Keratinocyte (primary cell): ENCODE measurements around the gene ZBP1. TPM values are rescaled to one million over a fixed set of nuclear protein-coding genes. Genes with fewer than 3 reads are reported as not detected.

Experiments used
- DNase-seq: peaks from one replicate; pipeline ENCODE4 v3.0.0-alpha.2; 2011; ENCODE audit warnings: low read depth, missing footprints, low spot score
- FAIRE-seq: peaks from 2 replicates; lab custom pipeline; 2011; peaks lifted over from hg19 to GRCh38; lab: Jason Lieb, UNC
- H2AFZ ChIP-seq: 2 replicates; pipeline ENCODE4 v1.6.0; 2012; ENCODE audit warnings: low read length, control low read depth, inconsistent platforms; ENCODE audit not compliant: control insufficient read depth
- H3K27ac ChIP-seq: 2 replicates; pipeline ENCODE4 v1.5.1; 2011; ENCODE audit warnings: low read length; ENCODE audit not compliant: control insufficient read depth, insufficient read depth
- H3K27me3 ChIP-seq: 3 replicates; pipeline ENCODE4 v1.6.0; 2011; ENCODE audit warnings: low read length; ENCODE audit not compliant: control insufficient read depth, insufficient read depth; ENCODE audit errors: extremely low read depth
- H3K36me3 ChIP-seq, 2 experiments: 2 replicates in 1 of 2; 3 replicates in 1 of 2; pipeline ENCODE4 v1.5.1; 2011; ENCODE audit warnings: low read length in 2 of 2, mild to moderate bottlenecking in 1 of 2; ENCODE audit not compliant: control insufficient read depth in 2 of 2, insufficient read depth in 2 of 2; ENCODE audit errors: extremely low read depth in 1 of 2
- H3K4me1 ChIP-seq: 3 replicates; pipeline ENCODE4 v1.5.1; 2011; ENCODE audit warnings: low read length; ENCODE audit not compliant: control insufficient read depth, insufficient read depth; ENCODE audit errors: extremely low read depth
- H3K4me2 ChIP-seq: 3 replicates; pipeline ENCODE4 v1.6.0; 2011; ENCODE audit warnings: low read depth, low read length; ENCODE audit not compliant: control insufficient read depth, insufficient read depth; ENCODE audit errors: extremely low read depth
- H3K4me3 ChIP-seq, 3 experiments: fragments of 200-600 bp in 1 of 3; sonication (generic) in 1 of 3; 2 replicates in 2 of 3; 3 replicates in 1 of 3; pipeline ENCODE4 v1.5.1; 2011 to 2016; ENCODE audit warnings: low read length in 3 of 3, mild to moderate bottlenecking in 3 of 3, control low read depth in 2 of 3, inconsistent platforms in 1 of 3, low read depth in 1 of 3, mixed read lengths in 1 of 3, mixed run types in 1 of 3, moderate library complexity in 1 of 3; ENCODE audit not compliant: control insufficient read depth in 2 of 3, insufficient read depth in 2 of 3; ENCODE audit errors: extremely low read depth in 1 of 3
- H3K79me2 ChIP-seq: 2 replicates; pipeline ENCODE4 v1.6.0; 2012; ENCODE audit warnings: low read length; ENCODE audit not compliant: control insufficient read depth, insufficient read depth
- H3K9ac ChIP-seq: 3 replicates; pipeline ENCODE4 v1.6.0; 2011; ENCODE audit warnings: low read length; ENCODE audit not compliant: control insufficient read depth, insufficient read depth; ENCODE audit errors: extremely low read depth
- H3K9me1 ChIP-seq: 3 replicates; pipeline ENCODE4 v1.6.0; 2011; ENCODE audit warnings: low read length; ENCODE audit not compliant: control insufficient read depth, insufficient read depth; ENCODE audit errors: extremely low read depth
- H3K9me3 ChIP-seq: 2 replicates; pipeline ENCODE4 v1.5.1; 2012; ENCODE audit warnings: low read depth, low read length; ENCODE audit not compliant: control insufficient read depth
- H4K20me1 ChIP-seq: 3 replicates; pipeline ENCODE4 v1.6.0; 2011; ENCODE audit warnings: low read length; ENCODE audit not compliant: control insufficient read depth, insufficient read depth; ENCODE audit errors: extremely low read depth
- EZH2 ChIP-seq: IDR thresholded peaks from one replicate; pipeline ENCODE4 v1.6.1; 2012; ENCODE audit warnings: inconsistent platforms, mild to moderate bottlenecking, low read length, moderate library complexity
- dilution Hi-C: fragments of 300-500 bp; cut with MboI; formaldehyde crosslinking; loops from one replicate; pipeline ENCODE4 v1.7.0; 2020; ENCODE audit warnings: low sequenced_read_pairs; ENCODE audit not compliant: extremely low pct_ligation_motif_present
- polyA plus RNA-seq, 5 experiments: library from polyadenylated mRNA; depleted of rRNA in 3 of 5; stranded (reverse) in 3 of 5; stranded (forward) in 1 of 5; unstranded in 1 of 5; fragments of >200 nt; gene quantifications; 1 replicate in 1 of 5; 2 replicates in 3 of 5; 3 replicates in 1 of 5; pipeline versions ENCODE4 v1.2.1 to v1.2.3, GENCODE V29; 2011 to 2012; ENCODE audit warnings: missing spikeins in 2 of 5, low read depth in 1 of 5, low replicate concordance in 1 of 5
- TF ChIP-seq, protein P1 (sequence below), 3 experiments: IDR thresholded peaks in 1 of 3; conservative IDR thresholded peaks in 1 of 3; optimal IDR thresholded peaks in 1 of 3; 2 replicates in 2 of 3; 3 replicates in 1 of 3; pipeline versions ENCODE3 to v1.5.1; 2011; ENCODE audit warnings: low read length in 3 of 3, mild to moderate bottlenecking in 3 of 3, moderate library complexity in 2 of 3, control low read depth in 1 of 3, inconsistent platforms in 1 of 3; ENCODE audit not compliant: insufficient read depth in 2 of 3; ENCODE audit errors: extremely low read depth in 1 of 3

ZBP1 gene
- polyA plus RNA-seq, 1 donor (not counting 4 experiments of a cell fraction or from before 2014, with no cell fraction given) = 0.08 TPM

DNA sequence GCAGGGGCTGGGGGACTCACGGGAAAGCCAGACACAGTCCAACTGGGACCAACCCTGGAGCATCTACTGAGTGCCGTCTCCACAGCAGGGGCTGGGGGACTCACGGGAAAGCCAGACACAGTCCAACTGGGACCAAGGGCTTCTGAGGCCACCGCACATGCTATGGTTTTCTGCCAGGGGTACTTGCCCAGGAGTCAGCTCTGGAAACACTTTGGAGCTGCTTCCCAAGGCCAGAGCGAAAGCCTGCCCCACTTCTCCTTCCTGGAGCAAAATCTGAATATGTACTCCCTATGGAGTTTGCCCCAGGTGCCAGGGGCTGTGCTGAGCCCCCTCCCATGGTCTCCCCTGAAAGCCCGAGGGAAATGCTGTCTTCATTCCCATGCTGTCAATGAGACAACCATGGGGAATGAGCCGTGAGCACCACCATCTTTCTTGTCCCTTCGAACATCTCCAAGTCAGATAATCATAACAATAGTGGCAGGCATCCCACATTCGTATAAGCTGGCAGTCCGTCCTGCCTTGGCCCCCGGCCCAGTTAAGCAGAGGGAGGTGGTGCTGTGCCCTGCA lies 40.8 kb downstream of the ZBP1 start:
- Histone ChIP-seq H3K9me1 (no peaks in the 10 kb centered on the region), H4K20me1 (peaks cover 5% of the 10 kb centered on the region), H2AFZ (no peak overlapping the region), H3K27me3 (peaks cover 81% of the 10 kb centered on the region), H3K36me3 (no peaks in the 10 kb centered on the region), H3K9ac (no peak overlapping the region), H3K4me1 (no peaks in the 10 kb centered on the region), H3K79me2 (no peaks in the 10 kb centered on the region), H3K9me3 (peaks cover 3% of the 10 kb centered on the region), H3K27ac (no peak overlapping the region), H3K4me3 (no peak overlapping the region), H3K4me2 (no peak overlapping the region)
- no peak for DNase-seq
- no peak for TF ChIP-seq EZH2
- TF ChIP-seq, protein P1, sequence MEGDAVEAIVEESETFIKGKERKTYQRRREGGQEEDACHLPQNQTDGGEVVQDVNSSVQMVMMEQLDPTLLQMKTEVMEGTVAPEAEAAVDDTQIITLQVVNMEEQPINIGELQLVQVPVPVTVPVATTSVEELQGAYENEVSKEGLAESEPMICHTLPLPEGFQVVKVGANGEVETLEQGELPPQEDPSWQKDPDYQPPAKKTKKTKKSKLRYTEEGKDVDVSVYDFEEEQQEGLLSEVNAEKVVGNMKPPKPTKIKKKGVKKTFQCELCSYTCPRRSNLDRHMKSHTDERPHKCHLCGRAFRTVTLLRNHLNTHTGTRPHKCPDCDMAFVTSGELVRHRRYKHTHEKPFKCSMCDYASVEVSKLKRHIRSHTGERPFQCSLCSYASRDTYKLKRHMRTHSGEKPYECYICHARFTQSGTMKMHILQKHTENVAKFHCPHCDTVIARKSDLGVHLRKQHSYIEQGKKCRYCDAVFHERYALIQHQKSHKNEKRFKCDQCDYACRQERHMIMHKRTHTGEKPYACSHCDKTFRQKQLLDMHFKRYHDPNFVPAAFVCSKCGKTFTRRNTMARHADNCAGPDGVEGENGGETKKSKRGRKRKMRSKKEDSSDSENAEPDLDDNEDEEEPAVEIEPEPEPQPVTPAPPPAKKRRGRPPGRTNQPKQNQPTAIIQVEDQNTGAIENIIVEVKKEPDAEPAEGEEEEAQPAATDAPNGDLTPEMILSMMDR (optimal IDR thresholded peaks at IDR 0.05 in 1 of 3, IDR thresholded peaks at IDR 0.05 in 1 of 3, conservative IDR thresholded peaks at IDR 0.05 in 1 of 3; ENCODE audit: extremely low read depth in 1 of 3, insufficient read depth in 2 of 3, low read length in 3 of 3) = no peak
- dilution Hi-C loops = no loop called here
- no peak for FAIRE-seq

DNA sequence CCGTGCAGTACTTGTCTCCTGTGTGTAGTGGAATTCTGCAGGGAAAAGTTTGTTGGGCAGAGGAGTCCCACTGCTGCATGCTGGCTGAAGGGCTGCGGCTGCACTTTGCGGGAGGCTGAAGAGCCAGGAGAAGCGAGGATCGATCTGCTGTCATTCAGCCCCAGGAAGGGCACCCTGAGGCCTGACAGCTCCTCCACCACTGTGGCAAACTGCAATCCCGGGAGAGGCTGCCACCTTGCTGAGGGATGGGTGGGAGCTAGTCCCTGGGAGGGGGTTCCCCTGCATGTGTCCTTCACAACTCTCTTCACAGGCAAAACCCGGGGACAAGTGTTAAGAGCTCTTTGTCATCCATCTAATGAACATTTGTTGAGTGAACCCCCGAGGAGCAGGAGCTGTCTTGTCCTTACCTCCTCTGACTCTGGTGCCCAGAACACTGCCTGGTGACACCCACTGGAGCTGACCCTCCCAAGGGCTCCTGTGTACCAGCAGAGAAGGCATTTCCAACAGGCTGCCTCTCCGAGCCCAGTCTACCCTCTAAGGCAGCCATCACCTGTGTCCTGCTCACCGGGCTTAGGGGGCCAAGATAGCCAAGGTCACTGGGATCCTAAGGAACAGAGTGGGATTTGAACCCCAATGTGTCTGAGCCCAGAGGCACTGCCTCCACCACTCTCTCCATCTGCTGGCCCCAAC lies 41.6 kb downstream of the ZBP1 start:
- Histone ChIP-seq H3K27ac (no peak overlapping the region), H3K9me1 (no peaks in the 10 kb centered on the region), H3K4me3 (no peak overlapping the region), H2AFZ (no peak overlapping the region), H4K20me1 (peaks cover 2% of the 10 kb centered on the region), H3K9ac (no peak overlapping the region), H3K9me3 (no peaks in the 10 kb centered on the region), H3K36me3 (no peaks in the 10 kb centered on the region), H3K4me2 (no peak overlapping the region), H3K27me3 (peaks cover 79% of the 10 kb centered on the region), H3K79me2 (no peaks in the 10 kb centered on the region), H3K4me1 (no peaks in the 10 kb centered on the region)
- DNase-seq (no peak), FAIRE-seq (no peak)
- dilution Hi-C loops = no loop called here
- TF ChIP-seq, protein P1 (optimal IDR thresholded peaks at IDR 0.05 in 1 of 3, IDR thresholded peaks at IDR 0.05 in 1 of 3, conservative IDR thresholded peaks at IDR 0.05 in 1 of 3; ENCODE audit: extremely low read depth in 1 of 3, insufficient read depth in 2 of 3, low read length in 3 of 3) = no peak
- no peak for TF ChIP-seq EZH2
